Measurements from ENCODE around the gene ERVH48-1.

DNA sequence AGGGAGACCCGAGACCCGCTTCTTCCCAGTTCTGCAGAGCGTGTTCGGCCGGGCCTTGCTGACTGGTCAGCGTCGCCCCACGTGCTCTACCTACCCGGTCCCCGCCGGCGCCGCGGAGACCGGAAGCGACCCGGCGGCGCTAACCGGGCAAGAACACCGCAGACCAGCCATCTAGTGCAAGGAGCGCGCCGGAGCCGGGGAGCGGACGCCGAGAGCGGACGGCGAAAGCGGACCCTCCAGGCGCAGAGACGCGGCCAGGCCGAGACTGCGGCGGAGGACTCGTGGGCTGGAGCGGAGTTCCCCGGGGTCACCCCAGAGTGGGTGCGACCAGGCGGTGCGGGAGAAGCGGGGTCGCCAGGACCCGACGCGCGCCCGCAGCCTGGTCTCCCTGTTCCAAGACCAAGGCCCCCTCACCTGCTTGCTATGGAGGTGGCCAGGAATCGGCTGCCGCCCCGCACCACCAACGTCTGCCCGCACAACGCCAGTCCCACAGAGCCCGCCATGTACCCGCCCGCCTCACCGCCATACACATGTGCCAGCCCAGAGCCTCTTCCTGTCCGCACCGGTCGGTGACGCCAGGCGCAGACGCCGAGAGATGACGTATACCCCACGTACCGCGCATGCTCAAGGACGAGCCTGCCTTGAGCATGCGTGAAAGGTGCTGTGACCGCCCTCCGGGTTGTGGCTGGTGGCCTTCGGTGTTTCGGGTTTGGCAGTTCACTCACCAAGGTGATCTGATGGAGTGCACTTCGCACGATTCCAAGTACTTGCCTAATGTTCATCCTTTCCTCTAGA is 46.2 kb downstream of the ERVH48-1 start, which contains the start of gene WDR4:
- TF ChIP-seq CTCF (IDR thresholded peaks at IDR 0.05; ENCODE audit: low read length) (no peak), EZH2phosphoT487 (IDR thresholded peaks at IDR 0.05; ENCODE audit: low read length) (no peak), EZH2 (optimal IDR thresholded peaks at IDR 0.05; ENCODE audit: low read depth, low read length) (no peak)

Measured in MM.1S (cell line).